Subcutaneous adipose tissue (tissue), 4 donors: ENCODE data around the gene TNFRSF6B. TPM values are rescaled to one million over a fixed set of nuclear protein-coding genes. Genes with fewer than 3 reads are reported as not detected.

Experiments
- CTCF ChIP-seq: fragments of 450-650 bp; IDR thresholded peaks from one replicate; pipeline ENCODE4 v1.5.1; 2016; ENCODE audit warnings: low read depth, mild to moderate bottlenecking, control low read depth, antibody characterized with exemption, moderate library complexity
- total RNA-seq, 4 donors: library from RNA; depleted of rRNA; stranded (reverse); fragments of >200 nt; gene quantifications; one replicate each; pipeline ENCODE4 v1.1.0, GENCODE V29; 2016

The TNFRSF6B gene
- total RNA-seq, 4 donors from 2014 or later = 1.1 to 41.6 (median 10.8) TPM

GRCh38 chr20:63734946-63735858 lies 38.8 kb downstream of the TNFRSF6B start:
- TF ChIP-seq CTCF = no peak

GRCh38 chr20:63735859-63736718 lies 39.6 kb downstream of the TNFRSF6B start, which contains the start of gene LIME1:
Gene LIME1 (plus strand): TSS chr20:63736664. CDS start chr20:63737550, 886 bp downstream.
- no peak for TF ChIP-seq CTCF

GRCh38 chr20:63736893-63737694 lies 40.6 kb downstream of the TNFRSF6B start:
- no peak for TF ChIP-seq CTCF

- no peak for TF ChIP-seq CTCF
Measured at GRCh38 chr20:63737695-63737944, 41.2 kb downstream of the TNFRSF6B start.

- TF ChIP-seq CTCF = no peak
Measured at GRCh38 chr20:63737945-63738686, 41.7 kb downstream of the TNFRSF6B start.

GRCh38 chr20:63738687-63739129 lies 42.3 kb downstream of the TNFRSF6B start:
- TF ChIP-seq CTCF = no peak
